ENCODE results near the gene POLDIP3. TPM values are rescaled to one million over a fixed set of nuclear protein-coding genes. Genes with fewer than 3 reads are reported as not detected.
A peak's percentile ranks its signal among the peaks of the same experiment; 100 is the strongest.

The POLDIP3 gene
- total RNA-seq, 2 donors from 2014 or later = 70.0 to 72.4 TPM

DNA sequence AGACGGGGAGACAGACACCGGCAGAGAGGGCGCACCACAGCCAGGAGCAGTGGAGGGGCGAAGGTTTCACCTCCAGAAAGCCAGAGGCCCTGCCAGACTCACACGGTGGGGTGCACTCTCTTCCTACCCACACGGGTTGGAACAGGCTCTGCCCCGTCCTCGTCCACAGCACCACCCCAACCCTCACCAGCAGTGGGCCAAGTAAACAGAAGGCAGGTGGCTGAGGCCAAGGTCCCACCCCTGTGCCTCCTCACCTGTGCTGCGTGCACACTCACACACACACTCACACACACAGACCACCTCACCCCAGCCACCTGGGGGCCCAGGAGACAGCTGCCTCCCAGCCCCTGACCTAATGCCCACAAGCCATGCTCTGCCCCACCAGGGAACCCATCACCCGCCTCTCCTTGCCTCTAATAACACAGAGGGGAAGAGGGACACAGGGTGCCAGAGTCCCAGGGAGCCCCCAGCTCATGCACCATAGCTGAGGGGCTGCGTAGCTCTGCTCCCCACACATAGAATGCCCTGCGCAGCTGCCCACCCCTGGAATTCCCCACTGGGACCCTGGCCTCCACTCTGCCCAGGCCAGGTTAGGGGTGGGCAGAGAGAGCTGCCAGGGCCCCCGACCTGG is 31.4 kb upstream of the POLDIP3 start:
- no peak for ATAC-seq (replicated peaks)
- H3K36me3 Mint-ChIP-seq (ENCODE audit: low read depth) = no peaks in the 10 kb centered on the region
- no peak overlapping the region for H3K4me3 Mint-ChIP-seq
- peaks cover 10% of the 10 kb centered on the region for H3K4me1 Mint-ChIP-seq
- H3K27me3 Mint-ChIP-seq = no peaks in the 10 kb centered on the region
- H3K27ac Mint-ChIP-seq = no peak overlapping the region
- H3K9me3 Mint-ChIP-seq = no peaks in the 10 kb centered on the region

GRCh38 chr22:42645341-42645937 is 30.8 kb upstream of the POLDIP3 start:
- Mint-ChIP-seq H3K36me3 (ENCODE audit: low read depth) (no peaks in the 10 kb centered on the region), H3K9me3 (no peaks in the 10 kb centered on the region), H3K27me3 (no peaks in the 10 kb centered on the region), H3K27ac (peak overlapping the region; percentile 48), H3K4me1 (peaks cover 10% of the 10 kb centered on the region), H3K4me3 (no peak overlapping the region)
- ATAC-seq (replicated peaks) = no peak

- Mint-ChIP-seq H3K36me3 (ENCODE audit: low read depth) (no peaks in the 10 kb centered on the region), H3K9me3 (no peaks in the 10 kb centered on the region), H3K27ac (peak overlapping the region; percentile 82), H3K4me3 (no peak overlapping the region), H3K4me1 (peaks cover 10% of the 10 kb centered on the region), H3K27me3 (no peaks in the 10 kb centered on the region)
- ATAC-seq (replicated peaks) = no peak
Observed at GRCh38 chr22:42644422-42645340, 30.0 kb upstream of the POLDIP3 start.

- H3K27me3 Mint-ChIP-seq = no peaks in the 10 kb centered on the region
- H3K9me3 Mint-ChIP-seq = no peaks in the 10 kb centered on the region
- peak overlapping the region; percentile 82 for H3K27ac Mint-ChIP-seq
- H3K36me3 Mint-ChIP-seq (ENCODE audit: low read depth) = no peaks in the 10 kb centered on the region
- no peak for ATAC-seq (replicated peaks)
- no peak overlapping the region for H3K4me3 Mint-ChIP-seq
- peaks cover 10% of the 10 kb centered on the region for H3K4me1 Mint-ChIP-seq
Observed at GRCh38 chr22:42643634-42644421, 29.1 kb upstream of the POLDIP3 start.

- H3K27me3 Mint-ChIP-seq = no peaks in the 10 kb centered on the region
- no peak for ATAC-seq (replicated peaks)
- H3K9me3 Mint-ChIP-seq = no peaks in the 10 kb centered on the region
- H3K27ac Mint-ChIP-seq = no peak overlapping the region
- H3K36me3 Mint-ChIP-seq (ENCODE audit: low read depth) = no peaks in the 10 kb centered on the region
- peaks cover 10% of the 10 kb centered on the region for H3K4me1 Mint-ChIP-seq
- H3K4me3 Mint-ChIP-seq = no peak overlapping the region
Observed at GRCh38 chr22:42642806-42643633, 28.3 kb upstream of the POLDIP3 start.

- Mint-ChIP-seq H3K4me3 (no peak overlapping the region), H3K9me3 (no peaks in the 10 kb centered on the region), H3K4me1 (peaks cover 6% of the 10 kb centered on the region), H3K27me3 (no peaks in the 10 kb centered on the region), H3K36me3 (ENCODE audit: low read depth) (peaks cover under 1% of the 10 kb centered on the region), H3K27ac (no peak overlapping the region)
- ATAC-seq (replicated peaks) = no peak
Observed at GRCh38 chr22:42641801-42642413, 27.2 kb upstream of the POLDIP3 start.

- Mint-ChIP-seq H3K4me1 (peaks cover 6% of the 10 kb centered on the region), H3K36me3 (ENCODE audit: low read depth) (peaks cover 22% of the 10 kb centered on the region), H3K27me3 (no peaks in the 10 kb centered on the region), H3K4me3 (no peak overlapping the region), H3K27ac (no peak overlapping the region), H3K9me3 (no peaks in the 10 kb centered on the region)
- no peak for ATAC-seq (replicated peaks)
Observed at GRCh38 chr22:42639541-42640241, 25.0 kb upstream of the POLDIP3 start.

GRCh38 chr22:42637555-42637954 is 22.9 kb upstream of the POLDIP3 start:
- H3K9me3 Mint-ChIP-seq = no peaks in the 10 kb centered on the region
- H3K27ac Mint-ChIP-seq = no peak overlapping the region
- H3K36me3 Mint-ChIP-seq (ENCODE audit: low read depth) = peaks cover 42% of the 10 kb centered on the region
- H3K27me3 Mint-ChIP-seq = no peaks in the 10 kb centered on the region
- ATAC-seq (replicated peaks) = no peak
- no peaks in the 10 kb centered on the region for H3K4me1 Mint-ChIP-seq
- H3K4me3 Mint-ChIP-seq = no peak overlapping the region

DNA sequence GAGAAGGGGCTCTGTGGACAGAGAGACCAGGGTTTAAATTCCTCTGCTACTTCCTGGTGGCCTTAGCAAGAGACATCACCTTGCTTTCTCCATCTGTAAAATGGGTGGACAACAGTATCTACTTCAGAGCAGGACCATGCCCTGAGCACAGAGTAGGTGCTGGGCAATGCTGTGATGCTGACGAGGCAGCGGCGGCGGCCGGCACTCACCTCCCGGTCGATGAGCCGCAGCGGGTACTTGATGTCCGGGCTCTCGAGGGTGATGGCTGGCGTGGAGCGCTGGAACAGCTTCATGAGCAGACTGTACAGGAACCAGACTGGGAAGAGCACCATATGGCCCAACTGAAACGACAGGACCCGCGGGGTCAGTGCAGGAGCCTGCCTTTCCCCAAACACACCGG is 21.8 kb upstream of the POLDIP3 start:
- Mint-ChIP-seq H3K9me3 (no peaks in the 10 kb centered on the region), H3K36me3 (ENCODE audit: low read depth) (peaks cover 48% of the 10 kb centered on the region), H3K4me1 (no peaks in the 10 kb centered on the region), H3K27ac (no peak overlapping the region), H3K4me3 (no peak overlapping the region), H3K27me3 (no peaks in the 10 kb centered on the region)
- ATAC-seq (replicated peaks) = no peak

DNA sequence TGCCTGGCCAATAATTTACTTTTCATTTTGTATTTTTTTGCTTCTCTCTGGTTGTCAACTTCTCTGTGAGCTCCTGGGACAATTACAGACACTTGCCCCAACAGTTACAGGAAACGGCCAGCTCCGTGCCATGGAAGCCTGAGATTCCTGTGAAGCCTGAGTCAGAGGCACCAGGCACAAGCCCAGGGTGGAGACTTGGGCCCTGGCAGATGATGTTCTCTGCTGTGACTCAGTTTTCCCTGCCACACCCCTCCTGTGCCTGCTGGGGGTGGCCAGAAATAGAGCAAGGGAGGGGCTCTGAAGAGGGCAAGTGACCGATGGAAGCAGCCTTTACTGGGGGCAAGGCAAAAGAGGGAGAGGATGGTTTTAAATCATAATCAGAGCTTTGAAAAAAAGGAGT is 20.8 kb upstream of the POLDIP3 start:
- no peak overlapping the region for H3K4me3 Mint-ChIP-seq
- H3K36me3 Mint-ChIP-seq (ENCODE audit: low read depth) = peaks cover 48% of the 10 kb centered on the region
- H3K9me3 Mint-ChIP-seq = no peaks in the 10 kb centered on the region
- no peak overlapping the region for H3K27ac Mint-ChIP-seq
- H3K4me1 Mint-ChIP-seq = no peaks in the 10 kb centered on the region
- ATAC-seq (replicated peaks) = no peak
- H3K27me3 Mint-ChIP-seq = no peaks in the 10 kb centered on the region

DNA sequence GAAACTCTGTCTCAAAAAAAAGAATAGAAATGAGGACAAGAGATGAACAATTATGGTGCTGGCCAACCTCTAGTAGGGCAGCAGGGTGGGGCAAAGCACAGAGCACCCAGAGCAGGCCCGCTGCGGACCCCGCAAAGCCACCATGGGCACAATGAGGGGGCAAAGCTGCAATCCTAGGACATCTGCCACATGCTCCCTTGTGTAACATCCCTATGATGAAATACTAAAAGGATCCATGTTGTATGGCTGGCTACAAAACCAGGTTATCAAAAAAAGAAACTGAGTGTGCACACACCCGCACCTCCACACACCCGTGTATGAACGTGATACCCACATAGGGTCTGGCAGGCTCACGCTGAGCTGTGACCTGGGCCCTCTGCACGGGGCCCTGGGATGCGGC is 18.3 kb upstream of the POLDIP3 start:
- ATAC-seq (replicated peaks) = no peak
- peaks cover 61% of the 10 kb centered on the region for H3K36me3 Mint-ChIP-seq (ENCODE audit: low read depth)
- no peaks in the 10 kb centered on the region for H3K4me1 Mint-ChIP-seq
- H3K27me3 Mint-ChIP-seq = no peaks in the 10 kb centered on the region
- H3K9me3 Mint-ChIP-seq = no peaks in the 10 kb centered on the region
- H3K4me3 Mint-ChIP-seq = no peak overlapping the region
- no peak overlapping the region for H3K27ac Mint-ChIP-seq

GRCh38 chr22:42632096-42632495 is 17.4 kb upstream of the POLDIP3 start:
- H3K27ac Mint-ChIP-seq = no peak overlapping the region
- no peak for ATAC-seq (replicated peaks)
- H3K36me3 Mint-ChIP-seq (ENCODE audit: low read depth) = peaks cover 61% of the 10 kb centered on the region
- H3K9me3 Mint-ChIP-seq = no peaks in the 10 kb centered on the region
- H3K27me3 Mint-ChIP-seq = no peaks in the 10 kb centered on the region
- no peaks in the 10 kb centered on the region for H3K4me1 Mint-ChIP-seq
- H3K4me3 Mint-ChIP-seq = no peak overlapping the region
